NCI-H345 (cell line): ENCODE measurements around the gene CCDC197.

Experiments used
- DNase-seq: peaks from one replicate; lab custom pipeline; 2025; lab: John Stamatoyannopoulos, UW

The CCDC197 gene

DNA sequence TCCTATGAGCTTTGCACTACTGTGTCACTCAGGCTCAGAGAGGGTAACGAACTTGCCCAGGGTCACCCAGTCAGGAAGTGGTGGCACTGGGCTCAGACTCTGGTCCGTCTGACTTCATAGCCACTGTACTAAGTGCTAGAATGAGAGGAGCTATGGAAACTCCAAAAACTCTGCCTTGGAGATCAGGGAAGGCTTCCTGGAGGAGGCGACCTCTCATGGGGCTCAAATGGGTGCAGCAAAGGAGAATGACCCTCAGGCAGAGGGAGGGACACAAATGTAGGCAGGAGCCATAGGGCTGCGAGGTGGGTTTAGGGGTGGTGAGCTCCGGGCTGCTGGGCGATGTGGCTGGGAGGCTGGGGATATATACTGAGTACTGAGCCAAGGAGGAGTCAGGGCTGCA, 3.2 kb downstream of the CCDC197 start:
- no peak for DNase-seq

DNA sequence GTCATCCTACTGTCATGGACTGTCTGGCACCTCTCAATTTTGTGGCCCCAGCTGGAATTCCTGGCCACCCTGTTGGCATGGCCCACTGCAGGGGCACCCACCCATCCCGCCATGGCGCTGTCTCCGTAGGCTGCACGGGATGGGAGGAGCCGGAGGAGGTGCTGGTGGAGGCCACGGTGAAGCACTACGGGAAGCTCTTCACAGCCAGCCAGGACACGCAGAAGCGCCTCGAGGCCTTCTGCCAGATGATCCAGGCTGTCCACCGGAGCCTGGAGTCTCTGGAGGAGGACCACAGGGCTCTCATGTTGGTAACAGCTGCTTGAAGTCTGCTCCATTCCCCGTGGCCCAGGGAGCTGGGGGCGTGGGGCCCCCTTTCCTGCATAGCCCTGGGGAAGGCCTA, 3.9 kb downstream of the CCDC197 start:
- no peak for DNase-seq

DNA sequence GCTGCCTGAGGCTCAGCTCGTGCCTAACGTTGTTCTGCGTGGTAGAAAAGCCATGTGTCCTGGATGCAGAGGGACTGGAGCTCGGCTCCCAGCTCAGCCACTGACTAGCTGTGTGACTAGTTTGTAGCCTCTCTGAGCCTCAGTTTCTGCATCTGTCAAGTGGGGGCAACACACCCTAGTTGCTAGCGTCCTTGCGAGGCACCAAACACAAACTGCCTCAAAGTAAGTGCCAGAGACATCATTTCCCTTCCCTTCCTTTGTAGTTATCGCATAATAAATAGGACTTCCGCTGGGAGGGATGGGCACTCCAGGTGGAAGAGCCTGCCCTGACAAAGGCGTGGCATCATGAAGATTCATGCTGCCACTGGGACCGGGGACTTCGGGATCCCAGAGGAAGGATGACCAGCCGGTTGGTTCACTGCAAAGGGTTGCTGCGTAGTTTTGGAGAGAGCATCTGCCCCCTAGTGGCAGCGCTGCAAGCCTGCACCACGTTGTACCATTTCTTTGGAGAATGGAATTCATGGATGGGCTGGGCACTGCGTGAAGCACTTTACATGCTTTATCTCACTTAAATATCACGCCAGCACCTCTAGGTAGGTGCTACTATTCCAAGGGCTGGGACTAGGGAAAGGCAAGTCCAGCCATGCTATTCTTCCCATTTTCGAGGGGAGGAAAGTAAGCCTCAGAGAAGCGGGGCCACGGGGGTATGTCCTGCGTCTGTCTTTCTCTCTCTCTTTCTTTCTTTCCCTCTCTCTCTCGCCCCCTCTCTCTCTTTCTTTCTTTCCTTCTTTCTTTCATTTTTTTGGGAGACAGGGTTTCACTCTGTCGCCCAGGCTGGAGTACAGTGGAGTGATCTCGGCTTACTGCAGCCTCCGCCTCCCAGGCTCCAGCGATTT, 4.6 kb downstream of the CCDC197 start:
- peak; percentile 70 for DNase-seq

DNA sequence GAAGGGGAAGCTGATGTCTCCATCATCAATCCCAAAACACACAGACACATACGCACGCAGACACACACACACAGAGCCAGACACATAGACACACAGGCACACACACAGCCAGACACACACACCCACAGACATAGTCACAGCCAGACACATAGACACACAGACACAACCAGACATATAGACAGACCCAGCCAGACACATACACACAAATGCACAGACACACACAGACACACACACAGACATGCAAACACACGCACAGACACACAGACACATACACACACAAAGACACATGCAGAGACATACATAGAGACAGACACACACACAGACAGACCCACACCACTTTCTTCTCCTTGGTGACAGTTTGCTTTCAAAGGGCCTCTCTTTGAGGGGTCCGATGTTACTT, 6.3 kb downstream of the CCDC197 start:
- no peak for DNase-seq

- no peak for DNase-seq
Observed at GRCh38 chr14:94004015-94004414, 6.9 kb downstream of the CCDC197 start.

DNA sequence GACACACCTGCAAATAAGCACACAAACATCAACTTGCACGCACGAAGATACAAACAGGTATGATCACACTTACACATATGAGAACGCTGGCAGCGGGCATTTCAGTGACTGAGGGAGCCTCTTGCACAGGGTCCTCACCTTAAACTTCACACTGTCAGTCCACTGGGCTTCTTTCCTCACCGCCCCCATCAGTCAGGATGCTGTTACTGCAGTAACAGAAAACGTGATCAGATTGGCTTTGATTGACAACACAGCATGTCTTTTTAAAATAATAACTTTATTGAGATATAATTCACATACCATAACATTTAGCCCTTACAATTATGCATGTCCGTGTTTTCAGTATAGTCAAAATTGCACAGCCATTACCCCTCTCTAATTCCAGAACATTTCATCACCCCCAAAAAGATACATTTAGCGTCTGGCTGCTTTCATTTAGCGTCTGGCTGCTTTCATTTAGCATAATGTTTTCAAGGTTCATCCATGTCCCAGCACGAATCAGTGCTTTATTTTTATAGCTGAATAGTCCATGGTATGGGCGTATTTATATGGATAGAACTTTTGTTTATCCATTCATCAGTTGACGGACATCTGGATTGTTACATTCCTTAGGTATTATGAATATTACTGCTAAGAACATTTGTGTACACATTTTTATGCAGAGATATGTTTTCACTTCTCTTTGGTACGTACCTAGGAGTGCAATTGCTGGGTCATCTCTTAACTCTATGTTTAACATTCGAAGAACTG, 8.4 kb downstream of the CCDC197 start:
- no peak for DNase-seq

DNA sequence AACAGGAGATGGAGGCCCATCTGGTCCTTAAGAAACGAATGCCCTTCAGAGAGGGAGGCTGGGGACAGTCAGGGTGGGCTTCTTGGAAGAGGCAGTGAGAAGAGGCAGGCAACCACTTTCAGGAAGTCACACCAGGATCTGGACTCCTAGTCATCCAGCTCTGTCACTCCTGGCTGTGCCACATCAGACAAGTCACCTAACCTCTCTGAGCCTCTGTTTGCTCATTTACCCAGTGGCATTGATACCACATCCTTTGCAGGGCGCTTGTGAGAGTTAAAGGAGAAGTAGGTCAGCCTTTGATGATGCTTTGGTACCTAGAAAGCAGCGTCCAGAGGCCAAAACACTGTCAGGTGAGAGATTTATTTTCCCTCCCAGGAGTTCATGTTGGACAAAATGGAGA, 11.1 kb downstream of the CCDC197 start:
- DNase-seq, result no peak

GRCh38 chr14:94009767-94010166, 12.7 kb downstream of the CCDC197 start:
- no peak for DNase-seq

DNA sequence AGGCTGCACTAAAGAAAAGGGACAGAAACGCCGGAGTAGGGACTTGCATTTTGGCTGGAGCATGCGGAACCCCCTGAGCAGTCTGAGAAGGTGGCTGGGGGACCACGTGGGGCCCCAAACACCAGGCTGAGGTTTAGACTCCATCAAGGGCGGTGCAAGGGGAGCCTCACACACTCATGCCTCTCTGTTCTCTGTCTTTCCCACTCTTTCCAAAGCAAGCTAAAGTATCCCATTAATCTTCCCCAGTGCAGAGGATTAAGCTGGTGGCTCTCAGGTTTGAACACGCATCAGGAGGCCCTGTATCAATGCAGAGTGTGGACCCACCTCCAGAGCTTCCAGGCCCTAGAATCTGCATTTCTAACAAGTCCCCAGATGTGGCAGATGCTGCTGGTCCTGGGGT, 13.5 kb downstream of the CCDC197 start:
- DNase-seq, result no peak

GRCh38 chr14:94011795-94012194, 14.7 kb downstream of the CCDC197 start:
- peak; percentile 48 for DNase-seq

DNA sequence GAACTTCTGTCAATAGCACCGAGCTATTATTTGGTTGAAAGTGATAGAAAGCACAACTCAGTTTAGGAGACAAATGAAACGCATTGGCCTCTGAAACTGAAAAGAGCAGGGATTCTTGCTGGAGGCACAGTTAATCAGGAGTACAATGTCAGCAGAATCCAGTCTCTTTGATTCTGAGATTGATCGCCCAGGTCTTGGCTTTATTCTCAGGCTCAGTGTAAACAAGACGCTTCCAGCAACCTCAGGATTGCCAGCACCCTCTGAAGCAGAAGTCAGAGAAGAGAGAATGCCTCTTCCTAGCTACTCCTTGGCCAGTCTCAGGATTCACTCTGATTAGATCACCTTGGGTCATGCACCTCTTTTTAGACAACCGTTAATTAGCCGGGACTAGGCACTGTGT, 17.3 kb downstream of the CCDC197 start:
- no peak for DNase-seq

DNA sequence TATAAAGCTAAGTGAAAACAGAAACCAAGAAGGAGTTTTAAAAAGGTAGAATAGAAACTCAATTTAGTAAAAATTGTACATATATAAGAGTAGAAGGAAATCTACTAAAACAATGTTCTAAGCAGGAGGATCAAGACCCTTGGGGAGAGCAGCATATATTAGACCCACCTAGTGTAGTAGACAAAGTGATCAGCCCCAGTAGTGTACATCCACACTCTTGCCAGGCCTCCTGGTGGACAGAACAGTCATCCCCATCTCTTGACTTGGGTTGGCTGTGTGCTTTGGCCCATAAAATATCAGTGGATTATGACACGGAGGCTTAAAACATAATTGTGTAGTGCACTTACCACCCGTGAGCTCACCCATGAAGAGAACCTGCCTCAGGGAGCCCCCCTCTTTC, 18.1 kb downstream of the CCDC197 start:
- no peak for DNase-seq

DNA sequence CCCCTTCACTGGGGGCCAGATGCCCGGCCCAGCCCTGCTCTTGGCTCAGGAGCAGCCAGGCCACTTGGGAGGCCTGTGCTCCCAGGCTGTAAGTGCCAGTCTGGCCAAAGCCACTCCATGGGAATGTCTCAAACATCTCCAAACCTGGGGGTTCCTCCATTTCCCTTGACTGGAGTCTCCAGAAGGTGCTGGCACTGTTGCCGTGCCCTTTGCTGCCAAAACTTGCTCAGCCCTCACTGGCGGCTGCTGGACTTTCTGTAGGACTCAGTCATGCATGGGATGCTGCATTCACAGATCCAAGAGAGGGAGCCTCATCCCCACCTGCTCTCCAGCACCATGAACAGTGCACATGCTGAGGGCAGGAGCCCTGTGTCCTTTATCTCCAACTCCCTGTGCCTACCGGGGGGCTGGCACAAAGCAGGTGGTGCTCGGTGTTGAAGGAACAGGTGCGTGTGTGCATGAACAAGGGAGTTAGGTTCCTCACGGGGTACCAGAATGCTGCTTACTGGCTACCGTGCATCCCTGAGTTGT, 19.4 kb downstream of the CCDC197 start:
- DNase-seq, result no peak

DNA sequence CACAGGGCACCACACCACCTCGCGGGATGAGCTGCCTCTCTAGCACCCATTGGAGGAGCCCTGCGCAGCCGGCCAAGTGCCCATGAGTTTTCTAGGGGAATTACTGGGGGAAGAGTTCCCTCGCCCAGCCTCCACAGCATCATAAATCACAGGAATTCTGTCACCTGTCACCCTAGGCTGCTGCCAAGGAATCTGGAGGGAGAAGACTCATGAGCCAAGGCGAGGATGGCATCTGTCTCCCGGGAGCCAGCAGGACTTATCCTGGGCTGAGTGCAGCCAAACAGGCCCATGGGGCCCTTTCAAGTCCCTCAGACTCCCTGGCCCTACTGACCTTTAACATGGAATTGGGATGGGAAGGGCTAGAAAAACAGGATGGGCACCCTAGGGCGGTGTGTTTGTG, 21.2 kb downstream of the CCDC197 start:
- no peak for DNase-seq

- DNase-seq, result no peak
Observed at GRCh38 chr14:94019329-94019728, 22.2 kb downstream of the CCDC197 start.

- no peak for DNase-seq
Observed at GRCh38 chr14:94020267-94020666, 23.2 kb downstream of the CCDC197 start.

GRCh38 chr14:94021001-94021400, 23.9 kb downstream of the CCDC197 start:
- no peak for DNase-seq

DNA sequence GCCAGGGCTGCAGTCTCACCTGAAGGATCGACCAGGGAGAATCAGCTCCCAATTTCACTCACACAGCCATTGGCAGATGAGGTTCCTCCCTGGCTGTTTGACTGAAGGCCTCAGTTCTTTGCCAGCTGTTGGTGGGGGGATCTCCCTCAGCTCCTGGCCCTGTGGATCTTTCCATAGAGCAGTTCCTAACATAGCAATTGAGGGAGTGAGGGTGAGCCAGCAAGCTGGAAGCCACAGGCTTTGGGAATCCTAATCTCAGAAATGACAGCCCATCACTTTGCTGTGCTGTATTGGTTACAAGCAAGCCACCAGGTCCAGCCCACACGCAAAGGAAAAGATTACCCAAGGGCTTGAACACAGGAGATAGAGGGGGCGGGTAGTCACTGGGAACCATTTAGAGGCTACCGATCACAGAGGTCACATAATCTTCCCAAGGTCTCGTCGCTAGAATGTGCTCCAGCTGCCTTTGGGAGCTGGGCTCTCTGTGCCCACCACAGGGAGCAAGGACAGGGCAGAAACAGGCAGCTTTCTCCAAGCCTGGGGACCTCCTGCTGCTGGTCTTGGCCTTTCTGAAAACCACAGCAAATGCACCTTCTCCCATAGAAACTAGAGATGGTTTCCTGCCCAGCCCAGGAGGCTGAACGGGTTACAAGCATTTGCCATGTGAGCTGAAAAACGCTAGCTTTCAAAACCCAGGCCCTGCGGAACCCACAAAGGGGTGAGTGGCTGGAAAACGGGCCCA, 24.5 kb downstream of the CCDC197 start:
- DNase-seq, result no peak

GRCh38 chr14:94022532-94023411, 25.7 kb downstream of the CCDC197 start:
- DNase-seq, result no peak

- no peak for DNase-seq
Observed at GRCh38 chr14:94024549-94024948, 27.4 kb downstream of the CCDC197 start.

- DNase-seq, result no peak
Observed at GRCh38 chr14:94025720-94026119, 28.6 kb downstream of the CCDC197 start.
